Right cardiac atrium (tissue), 5 donors: ENCODE results near the gene TBC1D5. TPM values are rescaled to one million over a fixed set of nuclear protein-coding genes. Genes with fewer than 3 reads are reported as not detected.
"Not testable (repeated sequence)": the region's sequence is repeated elsewhere in the genome, so short reads cannot be mapped to it uniquely, and the experiment has no call there.

ENCODE experiments used
- ATAC-seq, 2 donors: fragments of 200-7000 bp; cut with Tn5 transposase; one replicate each; pipeline versions ENCODE4 v1.8.0 to v1.9.1; 2020; ENCODE audit warnings: moderate library complexity in 2 of 2, mild to moderate bottlenecking in 1 of 2
- DNase-seq, 3 donors: peaks; one replicate each; pipeline ENCODE4 v3.0.0-alpha.2; 2020
- H3K27ac ChIP-seq: one replicate; pipeline ENCODE4 v1.5.1; 2013; ENCODE audit warnings: mild to moderate bottlenecking, low read length, control low read depth, moderate library complexity
- H3K27me3 ChIP-seq: one replicate; pipeline ENCODE4 v1.6.1; 2013; ENCODE audit not compliant: control insufficient read depth, insufficient read depth
- H3K4me1 ChIP-seq: one replicate; pipeline ENCODE4 v1.6.1; 2013; ENCODE audit warnings: low read length; ENCODE audit not compliant: control insufficient read depth, insufficient read depth
- H3K4me3 ChIP-seq: one replicate; pipeline ENCODE4 v1.5.1; 2013; ENCODE audit warnings: low read length, control low read depth
- H3K9me3 ChIP-seq: one replicate; pipeline ENCODE4 v1.6.1; 2013; ENCODE audit warnings: low read length; ENCODE audit not compliant: control insufficient read depth
- WGBS: extraction: QIAGEN DNeasy Blood & Tissue Kit; methylation state at CpG from one replicate; pipeline ENCODE4 v1.1.7; 2013; 5-methylcytosine and 5-hydroxymethylcytosine counted together
- intact Hi-C, 4 donors: fragments of 100-400 bp; cut with DNase I; formaldehyde crosslinking; loops; one replicate each; pipeline versions ENCODE4 v1.11.0 to v1.14.0; 2022 to 2023
- polyA plus RNA-seq: library from polyadenylated mRNA; stranded (reverse); fragments of 200-250 nt; gene quantifications from one replicate; pipeline ENCODE4 v1.2.3, GENCODE V29; 2013
- total RNA-seq, 4 donors: library from RNA; stranded (reverse); fragmentation: NEBNext Ultra II Directional; extraction: Animal tissue kit (Norgen Biotek cat#: 25700); gene quantifications; one replicate each; pipeline ENCODE4 v1.2.1, GENCODE V29; 2021
- donor health status: healthy with polysubstance abuse.
- donor health status: DM: no; HTN: yes; CAD: no.
- donor health status: DM: no; HTN: no; CAD: no.
- donor health status: DM: no; HTN: yes; CAD: no; lungs with severe emphysema.
- donor health status: DM: yes; HTN: yes; CAD: no.

TBC1D5 gene
- total and polyA plus RNA-seq, 5 donors: 9.0 to 44.3 (median 39.6) TPM

GRCh38 chr3:17138246-17139039, 604.0 kb downstream of the TBC1D5 start:
- Histone ChIP-seq H3K27me3 (no peaks in the 10 kb centered on the region), H3K27ac (no peak overlapping the region), H3K4me1 (peaks cover 2% of the 10 kb centered on the region), H3K4me3 (no peak overlapping the region), H3K9me3 (no peaks in the 10 kb centered on the region)
- WGBS: 84% methylated on average over 7 of the region's 7 CpGs
- intact Hi-C loops: no loop called here
- DNase-seq (no peak), ATAC-seq (no peak)

GRCh38 chr3:17137321-17137826, 605.1 kb downstream of the TBC1D5 start:
- no peaks in the 10 kb centered on the region for H3K27me3 ChIP-seq
- H3K27ac ChIP-seq: no peak overlapping the region
- H3K4me1 ChIP-seq: peaks cover 2% of the 10 kb centered on the region
- intact Hi-C loops: no loop called here
- 87% methylated on average over 5 of the region's 5 CpGs for WGBS
- no peaks in the 10 kb centered on the region for H3K9me3 ChIP-seq
- DNase-seq: no peak
- ATAC-seq: no peak
- no peak overlapping the region for H3K4me3 ChIP-seq

- Histone ChIP-seq H3K27me3 (no peaks in the 10 kb centered on the region), H3K4me3 (no peak overlapping the region), H3K9me3 (no peaks in the 10 kb centered on the region), H3K4me1 (peaks cover 2% of the 10 kb centered on the region), H3K27ac (peak overlapping the region; percentile 91)
- peak; percentile 75 to 84 for ATAC-seq
- DNase-seq: peak; percentile 68 to 87 (median 86)
- intact Hi-C loops: no loop called here
- 38% methylated on average over 11 of the region's 11 CpGs for WGBS
Observed at GRCh38 chr3:17136136-17136721, 606.2 kb downstream of the TBC1D5 start.

DNA sequence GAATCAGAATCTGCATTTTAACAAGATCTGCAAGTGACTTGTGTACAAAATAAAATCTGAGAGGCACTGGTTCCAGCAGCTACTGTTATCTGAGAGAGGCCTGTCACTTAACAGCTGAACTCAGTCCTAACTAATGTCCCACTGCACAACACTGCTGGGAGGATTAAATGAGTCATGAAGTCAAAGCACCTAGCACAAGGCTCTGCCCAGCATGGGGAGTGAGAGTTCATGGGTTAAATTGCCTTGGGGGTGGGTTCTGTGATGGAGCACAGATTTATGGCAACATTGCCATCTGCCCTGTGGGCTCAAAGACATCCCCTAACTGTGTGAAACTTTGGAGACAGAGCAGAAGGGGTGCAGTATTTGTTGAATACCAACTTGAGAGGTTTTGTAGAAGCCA, 606.7 kb downstream of the TBC1D5 start:
- ATAC-seq (peak in 1 of 2 donors; percentile 43), DNase-seq (no peak)
- intact Hi-C loops: no loop called here
- no peak overlapping the region for H3K4me3 ChIP-seq
- peak overlapping the region; percentile 91 for H3K27ac ChIP-seq
- H3K9me3 ChIP-seq: no peaks in the 10 kb centered on the region
- H3K27me3 ChIP-seq: no peaks in the 10 kb centered on the region
- peaks cover 2% of the 10 kb centered on the region for H3K4me1 ChIP-seq

GRCh38 chr3:17133632-17134545, 608.5 kb downstream of the TBC1D5 start:
- WGBS: 76% methylated on average over 19 of the region's 19 CpGs
- no peaks in the 10 kb centered on the region for H3K27me3 ChIP-seq
- peak; percentile 48 to 80 (median 69) for DNase-seq
- intact Hi-C loops: no loop called here
- no peak overlapping the region for H3K4me3 ChIP-seq
- peaks cover 2% of the 10 kb centered on the region for H3K4me1 ChIP-seq
- ATAC-seq: peak in 1 of 2 donors; percentile 25
- H3K27ac ChIP-seq: no peak overlapping the region
- no peaks in the 10 kb centered on the region for H3K9me3 ChIP-seq

GRCh38 chr3:17132286-17133115, 609.9 kb downstream of the TBC1D5 start:
- no peaks in the 10 kb centered on the region for H3K27me3 ChIP-seq

GRCh38 chr3:17130956-17131355, 611.5 kb downstream of the TBC1D5 start:
- ATAC-seq (no peak), DNase-seq (no peak)
- Histone ChIP-seq H3K4me1 (no peaks in the 10 kb centered on the region), H3K4me3 (no peak overlapping the region), H3K27ac (no peak overlapping the region), H3K27me3 (no peaks in the 10 kb centered on the region), H3K9me3 (no peaks in the 10 kb centered on the region)
- intact Hi-C loops: no loop called here
- 88% methylated on average over 3 of the region's 3 CpGs for WGBS

More at GRCh38 chr3:17132286-17133115, 609.9 kb downstream of the TBC1D5 start:
- intact Hi-C loops: no loop called here
- Histone ChIP-seq H3K27ac (no peak overlapping the region), H3K9me3 (no peaks in the 10 kb centered on the region), H3K4me3 (no peak overlapping the region), H3K4me1 (peaks cover 2% of the 10 kb centered on the region)
- 84% methylated on average over 10 of the region's 10 CpGs for whole genome bisulfite sequencing
- DNase-seq (no peak), ATAC-seq (no peak)

DNA sequence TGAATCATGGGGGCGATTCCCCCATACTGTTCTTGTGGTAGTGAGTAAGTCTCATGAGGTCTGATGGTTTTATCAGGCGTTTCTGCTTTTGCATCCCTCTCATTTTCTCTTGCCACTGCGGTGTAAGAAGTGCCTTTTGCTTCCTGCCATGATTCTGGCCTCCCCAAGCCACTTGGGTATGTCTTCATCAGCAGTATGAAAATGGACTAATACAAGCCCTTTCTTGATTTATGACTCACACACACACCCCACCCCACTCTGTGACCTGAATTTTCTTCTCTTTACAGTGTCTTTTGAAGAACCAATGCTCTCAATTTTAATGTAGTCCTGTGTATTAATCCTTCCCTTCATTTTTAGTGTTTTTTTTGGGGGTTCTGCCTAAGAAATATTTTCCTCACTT, 612.9 kb downstream of the TBC1D5 start:
- WGBS: 80% methylated on average over 3 of the region's 3 CpGs
- no peaks in the 10 kb centered on the region for H3K9me3 ChIP-seq
- ATAC-seq (no peak), DNase-seq (no peak)
- H3K4me3 ChIP-seq: no peak overlapping the region
- no peak overlapping the region for H3K27ac ChIP-seq
- no peaks in the 10 kb centered on the region for H3K27me3 ChIP-seq
- intact Hi-C loops: no loop called here
- H3K4me1 ChIP-seq: no peaks in the 10 kb centered on the region

DNA sequence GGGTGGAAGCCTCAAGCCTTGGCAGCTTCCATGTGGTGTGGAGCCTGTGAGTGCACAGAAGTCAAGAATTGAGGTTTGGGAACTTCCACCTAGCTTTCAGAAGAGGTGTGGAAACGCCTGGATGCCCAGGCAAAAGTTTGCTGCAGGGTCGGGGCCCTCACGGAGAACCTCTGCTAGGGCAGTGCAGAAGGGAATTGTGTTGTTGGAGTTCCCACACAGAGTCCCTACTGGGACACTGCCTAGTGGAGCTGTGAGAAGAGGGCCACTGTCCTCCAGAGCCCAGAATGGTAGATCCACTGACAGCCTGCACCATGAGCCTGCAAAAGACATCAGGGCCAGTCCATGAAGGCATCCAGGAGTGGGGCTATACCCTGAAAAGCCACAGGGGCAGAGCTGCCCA, 613.8 kb downstream of the TBC1D5 start:
- intact Hi-C loops, H3K27ac ChIP-seq, H3K4me3 ChIP-seq, H3K4me1 ChIP-seq, DNase-seq, H3K9me3 ChIP-seq, ATAC-seq, H3K27me3 ChIP-seq: not testable (repeated sequence)
- 87% methylated on average over 3 of the region's 3 CpGs for WGBS

GRCh38 chr3:17125738-17126442, 616.5 kb downstream of the TBC1D5 start:
- H3K4me3 ChIP-seq: no peak overlapping the region
- WGBS: 56% methylated on average over 2 of the region's 2 CpGs
- DNase-seq: no peak

More at GRCh38 chr3:17125738-17126442, 616.5 kb downstream of the TBC1D5 start:
- intact Hi-C loops: no loop called here
- H3K27me3 ChIP-seq: no peaks in the 10 kb centered on the region
- no peak for ATAC-seq
- no peaks in the 10 kb centered on the region for H3K9me3 ChIP-seq
- no peak overlapping the region for H3K27ac ChIP-seq
- H3K4me1 ChIP-seq: no peaks in the 10 kb centered on the region
